NCI-H146 treated with DMSO at 0.1 percent for 48 hours (cell line): ENCODE results near the gene GALNT13.

Experiments
- DNase-seq: peaks from one replicate; lab custom pipeline; 2025; ENCODE audit not compliant: unreplicated experiment; lab: John Stamatoyannopoulos, UW

The GALNT13 gene

GRCh38 chr2:154291511-154291910 is 419.8 kb downstream of the GALNT13 start:
- no peak for DNase-seq

DNA sequence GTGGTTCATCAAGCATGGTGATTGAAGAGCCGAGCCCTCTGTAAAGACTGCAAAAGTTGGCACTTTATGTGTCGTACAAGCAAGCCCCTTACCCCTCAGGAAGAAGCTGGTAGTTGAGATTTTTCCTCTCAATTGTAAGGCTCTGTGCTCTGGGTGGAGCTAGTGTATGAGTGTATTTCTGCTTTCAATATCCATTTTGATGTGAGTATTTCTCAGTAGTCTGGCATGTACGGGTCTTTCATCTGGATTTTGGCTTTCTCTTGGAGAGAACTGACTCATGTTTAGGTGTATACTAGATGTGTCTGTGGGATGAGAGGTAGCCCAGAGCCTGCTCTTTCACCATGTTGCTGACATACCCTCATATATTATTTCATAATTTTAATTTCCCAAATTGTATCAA is 420.2 kb downstream of the GALNT13 start:
- DNase-seq = no peak

DNA sequence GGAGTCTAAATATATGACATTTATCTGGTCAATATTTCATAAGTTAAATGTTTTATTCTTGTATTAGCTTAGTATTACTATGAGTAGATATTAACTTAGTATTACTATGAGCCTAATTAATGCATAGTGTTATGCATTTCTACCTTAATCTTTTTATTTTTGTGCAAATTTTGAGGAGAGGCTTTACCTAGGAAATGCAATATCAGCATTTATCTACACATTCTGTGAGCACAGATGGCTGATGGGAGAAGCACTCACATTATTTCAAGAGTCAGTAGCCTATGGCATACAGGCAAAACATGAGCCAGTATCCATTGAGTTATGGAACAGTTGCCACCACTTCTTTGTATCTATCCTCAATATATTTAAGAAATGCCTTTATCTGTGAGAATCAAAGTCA is 422.1 kb downstream of the GALNT13 start:
- no peak for DNase-seq

DNA sequence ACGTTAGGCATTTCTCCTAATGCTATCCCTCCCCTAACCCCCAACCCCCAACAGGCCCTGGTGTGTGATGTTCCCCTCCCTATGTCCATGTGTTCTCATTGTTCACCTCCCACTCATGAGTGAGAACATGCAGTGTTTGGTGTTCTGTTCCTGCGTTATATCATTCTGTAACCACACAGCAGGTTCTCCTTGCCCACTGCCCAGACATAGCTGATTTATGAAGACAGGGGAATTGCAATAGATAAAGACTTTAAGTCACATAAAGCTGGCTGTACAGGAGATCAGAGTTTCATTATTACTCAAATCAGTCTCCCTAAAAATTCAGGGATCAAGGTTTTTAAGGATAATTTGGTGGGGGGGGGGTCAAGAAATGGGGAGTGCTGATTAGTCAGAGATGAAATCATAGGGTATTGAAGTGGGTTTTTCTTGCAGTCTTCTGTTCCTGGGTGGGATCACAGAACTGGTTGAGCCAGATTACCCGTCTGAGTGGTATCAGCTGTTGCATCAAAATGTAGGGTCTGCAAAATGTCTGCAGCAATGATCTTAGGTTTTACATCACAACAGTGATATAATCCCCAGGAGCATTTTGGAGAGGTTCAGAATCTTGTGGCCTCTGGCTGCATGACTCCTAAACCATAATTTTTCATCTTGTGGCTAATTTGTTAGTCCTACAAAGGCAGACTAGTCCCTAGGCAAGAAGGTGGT is 434.7 kb downstream of the GALNT13 start:
- no peak for DNase-seq

DNA sequence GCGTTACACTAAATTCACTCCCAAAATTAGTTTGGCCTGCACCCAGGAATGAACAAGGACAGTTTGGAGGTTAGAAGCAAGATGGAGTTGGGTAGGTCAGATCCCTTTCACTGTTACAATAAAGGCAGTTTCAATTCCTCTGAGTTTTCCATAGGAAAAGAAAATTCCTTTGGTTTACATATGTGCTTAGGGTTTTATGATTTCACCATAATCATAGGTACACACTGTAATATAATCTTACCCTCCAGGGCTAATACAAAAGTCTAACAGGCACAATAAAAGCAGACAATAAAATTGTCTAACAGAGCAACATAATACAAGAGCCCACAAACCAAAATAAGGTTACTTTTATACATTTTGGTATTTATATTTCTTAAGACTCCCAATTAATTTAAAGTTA is 435.3 kb downstream of the GALNT13 start:
- DNase-seq = no peak

GRCh38 chr2:154324601-154325000 is 452.9 kb downstream of the GALNT13 start:
- no peak for DNase-seq

DNA sequence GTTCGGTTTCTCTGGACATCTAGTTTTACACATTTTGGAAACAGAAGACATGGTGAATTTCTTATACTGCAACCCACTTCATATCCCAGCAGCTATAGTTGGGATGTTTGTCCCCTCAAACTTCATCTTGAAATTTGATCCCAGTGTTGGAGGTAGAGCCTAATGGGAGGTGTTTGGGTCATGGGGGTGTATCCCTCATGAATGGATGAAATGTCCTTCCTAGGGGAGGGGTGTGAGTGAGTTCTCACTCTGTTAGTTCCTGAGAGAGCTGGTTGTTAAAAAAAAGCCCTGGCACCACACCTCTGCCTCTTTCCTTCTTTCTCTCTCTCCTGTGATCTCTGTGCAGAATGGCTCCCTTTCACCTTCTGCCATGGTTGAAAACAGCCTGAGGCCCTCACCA is 457.8 kb downstream of the GALNT13 start:
- DNase-seq = no peak

- no peak for DNase-seq
Measured at GRCh38 chr2:154331784-154332183, 460.1 kb downstream of the GALNT13 start.

GRCh38 chr2:154336201-154336600 is 464.5 kb downstream of the GALNT13 start:
- no peak for DNase-seq

- no peak for DNase-seq
Measured at GRCh38 chr2:154338352-154338967, 466.7 kb downstream of the GALNT13 start.

DNA sequence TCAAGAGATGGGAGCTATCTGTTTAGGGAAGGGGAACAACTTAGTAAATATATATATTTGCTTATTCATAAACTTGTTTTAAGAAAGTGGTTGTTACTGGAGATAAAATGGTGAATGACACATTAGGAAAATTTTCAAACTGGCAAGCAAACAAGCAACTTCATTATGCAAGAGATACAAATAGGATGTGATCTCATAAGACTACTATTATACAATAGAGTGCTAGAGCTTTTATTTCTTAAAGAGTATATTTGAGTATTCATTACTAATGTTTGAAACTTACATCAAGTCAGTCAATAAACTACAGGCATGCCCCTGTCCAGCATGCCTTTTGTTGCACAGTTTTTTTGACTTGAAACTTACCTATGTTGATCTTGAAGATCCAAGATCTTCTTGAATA is 471.6 kb downstream of the GALNT13 start:
- DNase-seq = no peak

- DNase-seq = no peak
Measured at GRCh38 chr2:154350911-154351310, 479.2 kb downstream of the GALNT13 start.

DNA sequence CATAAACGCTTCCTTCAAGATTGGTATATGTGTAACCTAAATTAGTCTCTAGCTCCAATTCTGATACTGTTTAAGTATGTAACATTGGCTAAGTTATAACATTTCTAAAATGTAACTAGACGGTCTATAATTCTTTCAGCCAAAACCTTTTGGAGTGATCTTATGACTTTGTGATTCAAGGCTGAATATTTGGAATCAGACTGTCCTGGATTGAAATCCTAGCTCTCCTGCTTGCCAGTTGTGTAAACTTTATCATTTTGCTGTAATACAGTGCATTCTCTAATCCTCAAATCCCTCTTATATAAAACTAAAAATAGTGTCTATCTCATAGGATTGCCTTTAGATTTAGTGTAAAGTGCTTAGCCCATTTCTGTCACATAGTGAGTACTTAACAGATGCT is 489.6 kb downstream of the GALNT13 start:
- no peak for DNase-seq

DNA sequence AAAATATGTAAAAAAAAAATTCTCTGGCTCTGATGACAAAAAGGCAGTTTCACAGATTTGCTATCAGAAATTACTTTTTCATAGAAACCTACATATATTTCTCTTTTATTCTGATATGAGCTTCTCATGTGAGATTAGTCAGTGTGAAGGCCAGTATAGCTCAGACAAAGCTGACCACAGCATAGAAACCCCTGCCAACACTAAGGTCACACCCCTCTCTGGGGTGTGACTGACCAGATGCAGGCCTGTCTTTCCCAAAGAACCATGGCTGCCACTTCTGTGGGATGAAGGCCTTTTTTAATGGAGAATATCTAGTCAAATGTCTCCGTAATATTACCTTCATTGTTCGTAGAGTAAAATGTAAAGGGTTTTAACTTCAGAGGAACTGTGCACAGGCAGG is 496.4 kb downstream of the GALNT13 start:
- DNase-seq = no peak

DNA sequence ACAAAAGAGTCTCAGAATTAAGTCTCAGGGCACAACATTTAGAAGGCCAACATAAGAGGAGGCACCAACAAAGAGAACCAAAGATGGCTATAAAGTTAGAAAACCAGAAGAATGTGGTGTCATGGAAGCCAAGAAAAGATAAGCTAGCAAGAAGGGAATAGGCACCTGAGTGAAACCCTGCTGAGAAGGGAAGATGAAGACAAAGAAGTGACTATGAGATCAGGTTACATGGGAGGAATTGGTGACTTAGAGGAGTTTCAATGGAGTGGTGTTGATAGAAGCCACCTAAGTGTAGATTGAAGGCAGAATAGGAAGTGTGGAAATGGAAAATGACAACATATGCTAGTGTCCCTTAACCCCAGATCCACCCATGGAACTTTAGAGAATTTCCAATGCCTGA is 499.2 kb downstream of the GALNT13 start:
- DNase-seq = no peak

GRCh38 chr2:154374416-154374815 is 502.7 kb downstream of the GALNT13 start:
- DNase-seq = no peak

DNA sequence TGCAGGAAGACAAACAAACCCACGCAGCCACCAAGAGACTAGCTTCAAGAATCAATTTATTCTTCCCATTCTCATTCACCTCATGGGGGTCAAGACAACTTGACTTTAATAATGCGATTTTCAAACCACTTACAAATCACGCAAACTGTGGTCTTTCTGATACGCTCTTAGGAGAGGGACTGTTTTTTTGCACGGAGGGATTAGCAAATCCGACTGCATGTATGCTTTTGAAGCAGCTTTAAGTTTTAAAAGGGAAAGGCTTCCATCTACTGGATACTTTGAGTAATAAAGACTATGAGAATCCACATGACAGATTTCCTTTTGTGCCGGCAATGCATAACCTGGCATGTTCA is 503.8 kb downstream of the GALNT13 start:
- DNase-seq = peak; percentile 50

DNA sequence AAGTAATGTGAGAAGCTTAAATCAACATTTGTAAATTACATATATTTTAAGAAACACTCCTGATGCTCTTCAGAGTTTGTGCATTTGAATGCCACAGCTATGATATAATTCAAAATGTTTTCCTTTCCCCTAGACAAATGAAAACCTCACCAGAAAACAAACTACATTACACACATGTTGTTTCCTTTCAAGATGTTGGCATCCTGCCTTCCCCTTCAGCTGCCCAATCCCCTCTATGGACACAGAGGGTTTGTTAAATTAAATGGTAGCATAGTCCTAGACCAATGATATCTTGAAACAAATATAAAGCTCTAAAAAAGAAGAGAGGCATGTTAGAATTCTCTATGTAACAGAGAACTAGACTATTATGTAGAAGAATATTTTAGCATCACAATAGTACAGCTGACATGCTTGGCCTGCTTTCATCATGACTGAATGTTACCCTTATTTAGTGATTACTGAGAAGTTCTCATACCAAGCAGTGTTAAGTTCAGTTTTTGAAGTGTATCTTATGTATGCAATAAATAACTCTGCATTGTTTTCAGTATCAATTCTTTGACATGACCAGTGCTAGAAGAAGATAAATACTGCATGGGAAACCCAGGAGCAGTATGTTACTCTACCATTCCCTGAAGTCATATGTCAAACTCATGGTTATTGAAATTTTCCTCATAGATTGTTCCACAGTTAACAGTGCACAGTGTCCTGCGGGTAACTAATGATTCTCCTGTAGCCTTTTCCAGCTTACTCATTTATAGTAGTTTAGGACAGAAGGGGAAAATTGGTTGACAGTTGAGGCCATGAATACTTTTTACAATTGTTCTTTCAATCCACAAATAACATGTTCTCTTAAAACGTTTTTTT is 510.4 kb downstream of the GALNT13 start:
- DNase-seq = no peak

GRCh38 chr2:154386186-154386585 is 514.5 kb downstream of the GALNT13 start:
- no peak for DNase-seq

DNA sequence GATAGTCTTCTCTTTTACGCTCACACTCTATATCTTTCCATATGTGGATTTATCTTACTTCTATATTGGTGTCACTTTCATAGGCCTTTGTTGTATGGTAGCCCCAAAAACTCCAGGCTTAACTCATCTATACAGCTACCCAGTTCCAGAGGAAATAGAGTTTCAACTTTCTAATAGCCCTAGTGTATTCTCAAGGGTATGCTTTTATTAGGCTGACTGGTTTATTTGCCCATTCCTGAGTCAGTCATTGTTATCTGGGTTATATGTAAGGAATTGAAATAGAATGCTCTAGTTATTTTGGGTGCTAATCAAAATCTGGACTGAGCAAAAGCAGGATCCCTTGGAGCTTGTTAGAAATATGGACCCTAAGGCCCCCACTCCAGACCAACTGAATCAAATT is 519.3 kb downstream of the GALNT13 start:
- DNase-seq = no peak

DNA sequence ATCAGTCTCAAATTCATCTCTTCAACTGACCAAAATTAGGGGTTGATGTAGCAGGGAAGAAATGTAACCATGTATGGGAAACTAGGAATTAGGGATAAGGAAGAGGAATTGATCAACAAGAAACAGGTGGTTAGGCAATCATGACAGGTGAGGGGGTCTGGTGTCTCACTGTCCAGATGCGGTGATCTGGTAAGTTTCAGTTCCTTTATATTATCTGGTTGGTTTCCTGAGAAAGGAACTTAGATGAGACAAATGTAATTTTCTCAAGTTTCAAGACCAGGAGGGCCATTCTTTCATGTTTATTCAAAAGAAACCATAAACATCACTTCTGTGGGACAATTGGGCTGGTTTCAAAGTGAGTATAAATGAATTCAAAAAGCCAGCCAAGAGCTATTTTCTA is 520.5 kb downstream of the GALNT13 start:
- DNase-seq = no peak

- DNase-seq = no peak
Measured at GRCh38 chr2:154394600-154394999, 522.9 kb downstream of the GALNT13 start.
